ENCODE results near the gene TSG101. TPM values are rescaled to one million over a fixed set of nuclear protein-coding genes. Genes with fewer than 3 reads are reported as not detected.

The TSG101 gene
- total and polyA plus RNA-seq, 10 of the 15 experiments (the other 5 are each of a cell fraction or from before 2014, with no cell fraction given), result 22.3 to 147 (median 84.9) TPM

DNA sequence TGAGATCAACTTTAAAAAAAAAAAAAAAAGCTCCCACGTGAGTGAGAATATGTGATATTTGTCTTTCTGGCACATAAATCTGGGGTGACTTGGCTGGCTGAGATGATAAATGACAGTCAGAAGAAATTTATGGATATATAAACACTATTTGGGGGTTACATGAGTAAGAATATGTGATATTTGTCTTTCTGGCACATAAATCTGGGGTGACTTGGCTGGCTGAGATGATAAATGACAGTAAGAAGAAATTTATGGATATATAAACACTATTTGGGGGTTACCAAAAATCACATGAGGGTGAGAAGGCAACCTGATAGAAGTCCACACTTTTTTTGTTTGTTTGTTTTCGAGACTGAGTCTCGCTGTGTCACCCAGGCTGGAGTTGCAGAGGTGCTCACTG is 6.6 kb upstream of the TSG101 start:
- DNase-seq (ENCODE audit: low read depth, low spot score) (no peak), ATAC-seq (no peak), FAIRE-seq (no peak)
- Histone ChIP-seq H3K9ac (ENCODE audit: control insufficient read depth, insufficient read depth, low read length) (no peak overlapping the region), H4K20me1 (ENCODE audit: control insufficient read depth, insufficient read depth) (no peaks in the 10 kb centered on the region), H3K27ac (ENCODE audit: control insufficient read depth, insufficient read depth) (no peak overlapping the region), H3K4me1 (ENCODE audit: control insufficient read depth, insufficient read depth, low read length) (no peaks in the 10 kb centered on the region; the same call in 1 of the 2 replicates), H3K27me3 (replicated peaks in 1 of 2; ENCODE audit: control insufficient read depth in 2 of 2, insufficient read depth in 2 of 2, low read length in 1 of 2) (no peaks in the 10 kb centered on the region), H3K36me3 (ENCODE audit: control insufficient read depth in 2 of 2, insufficient read depth in 2 of 2, low read length in 1 of 2) (peaks cover 0 to 5% of the 10 kb centered on the region in 2 experiments; a peak in 2 of 4 replicates), H3K79me2 (ENCODE audit: control insufficient read depth, insufficient read depth, low read length) (peaks cover 2% of the 10 kb centered on the region), H3K4me2 (ENCODE audit: control insufficient read depth, insufficient read depth) (no peak overlapping the region), H2AFZ (ENCODE audit: control insufficient read depth, low read depth, low read length) (no peak overlapping the region), H3K4me3 (no peak overlapping the region), H3K9me3 (replicated peaks; ENCODE audit: control insufficient read depth, insufficient read depth, low read length) (no peaks in the 10 kb centered on the region)
- in situ Hi-C loops (cut with MboI), result no loop called here
- intact Hi-C loops (cut with micrococcal nuclease; ENCODE audit: unreplicated experiment), result no loop called here
- SMC1A ChIA-PET (ENCODE audit: uncharacterized antibody, unreplicated experiment), result no interaction called here
- POLR2A ChIA-PET, result interaction anchor here (0.5 kb wide), 2 partner anchors 17 to 420 kb away, joined by 3 read pairs; no protein-coding TSS in a partner anchor
- TF ChIP-seq ESRRA (IDR thresholded peaks at IDR 0.05; ENCODE audit: low read length) (no peak), RUNX3 (IDR thresholded peaks at IDR 0.05; ENCODE audit: low read length) (no peak), SIN3A (IDR thresholded peaks at IDR 0.05; ENCODE audit: low read depth, low read length) (no peak), SMAD1 (IDR thresholded peaks at IDR 0.05; ENCODE audit: low read depth, partially characterized antibody) (no peak), EZH2 (IDR thresholded peaks at IDR 0.05; ENCODE audit: borderline replicate concordance, control insufficient read depth, low read depth, low read length) (no peak), RFX5 (IDR thresholded peaks at IDR 0.05; ENCODE audit: low read depth, low read length) (no peak), POLR2AphosphoS2 (IDR thresholded peaks at IDR 0.05; ENCODE audit: low read depth, low read length) (no peak), RAD21 (IDR thresholded peaks at IDR 0.05; ENCODE audit: insufficient read depth, low read depth, low read length) (no peak), HDGF (IDR thresholded peaks at IDR 0.05) (no peak), TCF12 (IDR thresholded peaks at IDR 0.05; ENCODE audit: low read depth, low read length) (no peak)
- no TSS peak for BruUV-seq (replicated peaks)
- CTCF ChIA-PET, result interaction anchor here (1.4 to 2.1 kb wide), 2 partner anchors 189 to 289 kb away, joined by 3 to 5 read pairs; no protein-coding TSS in a partner anchor
- WGBS (ENCODE audit: insufficient coverage, insufficient replicate concordance, low lambda C conversion rate, missing lambda C conversion rate), result 98% methylated on average over 3 of the region's 3 CpGs
- RAD21 ChIA-PET (ENCODE audit: unreplicated experiment), result interaction anchor here (0.8 kb wide), 1 partner anchor 25 kb away, joined by 3 read pairs; no protein-coding TSS in a partner anchor

Measured in GM12878 (cell line).